Sciatic nerve (tissue), 2 donors: Measurements from ENCODE around the gene FZD7. TPM values are rescaled to one million over a fixed set of nuclear protein-coding genes. Genes with fewer than 3 reads are reported as not detected.

Source experiments
- ATAC-seq: fragments of 200-7000 bp; cut with Tn5 transposase; one replicate; pipeline ENCODE4 v1.9.1; 2020; ENCODE audit warnings: mild to moderate bottlenecking, moderate library complexity
- DNase-seq: peaks from one replicate; pipeline ENCODE4 v3.0.0-alpha.2; 2020; ENCODE audit warnings: low spot score
- intact Hi-C: fragments of 100-400 bp; cut with DNase I; formaldehyde crosslinking; loops from one replicate; pipeline ENCODE4 v1.14.2; 2022
- total RNA-seq: library from RNA; stranded (reverse); fragmentation: NEBNext Ultra II Directional; extraction: Animal tissue kit (Norgen Biotek cat#: 25700); gene quantifications from one replicate; pipeline ENCODE4 v1.2.1, GENCODE V29; 2021
- donor health status: DM: no; HTN: no; CAD: no.
- donor health status: DM: no; HTN: no; CAD: no.

Gene FZD7
- total RNA-seq, 1 donor from 2014 or later, result 13.0 TPM

- intact Hi-C loops, result no loop called here
- DNase-seq, result no peak
- peak; percentile 59 for ATAC-seq
Measured at GRCh38 chr2:202009019-202009481, 24.6 kb upstream of the FZD7 start.

DNA sequence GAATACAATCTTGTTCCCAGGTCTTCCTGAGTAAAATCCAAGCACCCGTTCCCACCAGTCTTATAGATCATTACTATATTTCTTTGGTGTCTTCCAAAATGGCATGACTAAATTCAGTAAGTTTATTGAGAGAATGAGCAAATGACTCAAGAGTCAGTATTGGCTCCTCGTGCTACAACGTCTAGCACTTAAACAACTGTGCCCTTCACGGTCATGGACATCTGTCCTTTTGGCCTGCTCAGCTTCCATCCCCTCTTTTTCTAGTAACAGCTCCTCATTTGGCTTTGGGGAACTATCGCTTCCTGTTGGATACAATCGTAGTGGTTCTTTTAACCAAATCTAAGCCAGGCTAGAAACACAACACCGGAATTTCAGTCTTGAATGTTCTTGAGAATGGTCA is 24.1 kb upstream of the FZD7 start:
- no peak for ATAC-seq
- DNase-seq, result no peak

GRCh38 chr2:202014318-202014717 is 19.3 kb upstream of the FZD7 start:
- DNase-seq, result no peak
- ATAC-seq, result no peak
- intact Hi-C loops, result no loop called here

More for the DNA sequence above, 24.1 kb upstream of the FZD7 start:
- intact Hi-C loops, result no loop called here

DNA sequence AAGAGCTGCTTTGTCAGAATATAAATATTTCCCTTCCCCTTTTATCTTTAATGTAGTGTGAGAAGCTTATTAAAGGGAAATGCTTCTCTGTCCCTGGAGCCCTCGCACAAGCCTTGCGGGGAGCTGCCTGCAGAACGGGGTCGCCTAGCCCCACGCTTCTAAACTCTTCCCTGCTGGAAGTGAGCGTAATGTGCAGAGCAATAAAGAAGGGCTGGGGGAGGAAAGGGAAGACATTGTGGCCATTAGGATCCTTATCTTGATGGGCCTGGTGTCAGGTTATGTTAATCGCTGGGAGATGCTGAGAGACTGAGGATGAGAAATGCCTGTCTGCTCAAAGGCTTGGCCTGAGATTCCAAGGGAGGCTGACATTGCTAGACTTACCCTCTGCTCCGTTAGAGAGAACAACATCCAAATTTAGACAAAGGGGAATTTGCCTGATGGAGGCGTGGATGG is 18.9 kb upstream of the FZD7 start:
- DNase-seq (no peak), ATAC-seq (no peak)
- intact Hi-C loops, result no loop called here

DNA sequence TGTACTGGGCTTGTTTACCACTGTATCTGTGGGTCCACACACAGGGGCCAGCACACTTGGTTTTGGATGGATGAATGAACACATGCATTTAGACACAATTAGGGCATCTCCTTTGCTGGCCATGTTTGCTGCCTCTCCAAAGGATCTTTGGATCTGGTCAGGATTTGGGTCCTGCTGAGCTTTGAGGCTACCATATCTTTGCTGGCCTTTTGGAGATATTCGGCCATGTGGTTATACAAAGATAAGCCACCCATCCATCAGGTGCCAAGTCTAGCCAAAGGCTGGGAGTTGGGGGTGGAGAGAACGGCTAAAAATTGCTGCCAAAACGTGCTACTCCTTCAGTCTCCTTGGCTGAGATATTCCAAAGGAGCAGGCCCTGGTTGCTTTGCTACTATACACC is 18.2 kb upstream of the FZD7 start:
- ATAC-seq (no peak), DNase-seq (no peak)
- intact Hi-C loops, result no loop called here

DNA sequence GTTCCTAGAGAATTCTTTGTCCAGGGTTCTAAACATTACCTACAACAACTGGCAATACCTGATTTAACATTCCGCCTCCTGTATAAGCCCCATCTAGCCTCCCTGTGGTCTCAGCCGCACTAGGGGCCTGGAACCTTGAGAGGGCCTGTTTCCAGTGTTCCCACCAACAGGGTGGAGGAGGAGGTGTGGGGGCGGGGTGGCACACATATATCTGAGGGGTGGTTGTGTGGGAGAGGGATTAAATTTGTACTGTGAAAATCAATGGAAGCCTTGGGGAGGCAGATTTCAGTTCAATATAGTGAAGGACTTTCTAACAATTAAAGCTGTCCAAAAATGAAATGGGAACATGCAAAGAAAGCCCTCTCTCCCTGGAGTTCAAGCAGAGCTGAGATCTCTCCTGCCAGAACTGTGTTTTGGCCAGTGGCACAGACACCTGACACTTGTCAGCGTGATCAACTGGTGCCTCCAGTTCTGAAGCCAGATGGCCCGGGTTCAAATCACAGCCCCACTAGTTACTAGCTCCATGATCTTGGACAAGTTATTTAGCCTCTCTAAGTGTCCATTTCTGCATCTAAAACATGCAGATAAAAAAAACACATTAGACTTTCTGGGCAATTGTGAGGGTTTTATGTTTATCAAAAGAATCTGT is 17.0 kb upstream of the FZD7 start:
- ATAC-seq, result no peak
- intact Hi-C loops, result no loop called here
- no peak for DNase-seq

DNA sequence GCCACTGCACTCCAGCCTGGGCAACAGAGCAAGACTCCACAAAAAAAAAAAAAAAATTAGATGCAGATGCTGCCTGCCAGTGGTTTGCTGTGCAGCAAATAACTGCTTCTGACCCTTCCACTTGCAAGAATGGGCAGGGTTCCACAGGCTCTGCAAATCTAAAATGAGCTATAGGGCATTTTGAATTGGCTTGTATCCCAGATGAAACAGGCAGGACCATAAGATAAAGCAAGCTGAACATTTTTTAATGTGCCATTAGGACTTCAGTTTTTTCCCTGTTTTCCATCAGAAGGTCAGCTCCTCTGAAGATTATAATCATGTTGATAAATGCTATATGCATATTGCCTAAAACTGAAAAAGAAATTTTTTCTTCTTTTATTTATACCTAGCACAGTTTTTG is 15.7 kb upstream of the FZD7 start:
- DNase-seq (no peak), ATAC-seq (no peak)
- intact Hi-C loops, result no loop called here

GRCh38 chr2:202018950-202019349 is 14.7 kb upstream of the FZD7 start:
- intact Hi-C loops, result no loop called here
- no peak for DNase-seq
- ATAC-seq, result no peak

DNA sequence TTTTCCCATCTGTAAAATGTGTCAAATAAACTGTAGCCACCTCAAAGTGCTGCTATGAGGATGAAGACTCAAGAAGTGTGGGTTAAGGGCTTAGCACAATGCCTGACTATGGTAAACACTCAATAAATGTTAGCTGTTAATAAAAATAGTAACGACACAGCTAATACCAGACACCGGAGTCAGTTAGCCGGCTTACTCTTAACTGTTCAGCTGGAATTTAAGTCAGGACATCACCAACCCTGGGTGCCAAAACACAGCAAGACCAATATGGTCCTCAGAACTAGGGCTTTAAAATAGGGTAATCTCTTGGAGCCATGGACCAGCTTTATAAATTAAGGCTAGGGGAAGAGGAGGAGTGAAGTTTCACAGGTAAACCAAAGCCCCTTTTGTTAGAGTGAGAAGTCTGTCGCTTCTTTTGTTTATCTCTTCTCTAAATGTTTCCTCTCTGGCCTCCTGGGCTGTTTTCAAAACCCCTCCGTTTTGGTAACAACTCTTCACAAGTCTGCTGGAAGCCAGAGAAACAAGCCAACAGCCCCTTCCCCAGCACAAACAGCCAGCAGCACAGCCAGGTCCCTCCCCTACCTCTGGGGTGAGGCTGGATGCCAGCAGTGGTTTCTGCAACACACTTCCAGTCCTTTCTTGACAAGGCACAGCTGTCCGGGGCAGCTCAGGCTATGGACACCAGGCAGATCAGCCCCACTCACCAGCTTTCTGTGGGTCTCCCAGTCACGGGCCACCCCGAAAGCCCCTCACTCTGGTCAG is 13.8 kb upstream of the FZD7 start:
- intact Hi-C loops, result no loop called here
- ATAC-seq (no peak), DNase-seq (no peak)

- DNase-seq, result no peak
- intact Hi-C loops, result no loop called here
- ATAC-seq, result no peak
Measured at GRCh38 chr2:202022755-202023154, 10.9 kb upstream of the FZD7 start.

DNA sequence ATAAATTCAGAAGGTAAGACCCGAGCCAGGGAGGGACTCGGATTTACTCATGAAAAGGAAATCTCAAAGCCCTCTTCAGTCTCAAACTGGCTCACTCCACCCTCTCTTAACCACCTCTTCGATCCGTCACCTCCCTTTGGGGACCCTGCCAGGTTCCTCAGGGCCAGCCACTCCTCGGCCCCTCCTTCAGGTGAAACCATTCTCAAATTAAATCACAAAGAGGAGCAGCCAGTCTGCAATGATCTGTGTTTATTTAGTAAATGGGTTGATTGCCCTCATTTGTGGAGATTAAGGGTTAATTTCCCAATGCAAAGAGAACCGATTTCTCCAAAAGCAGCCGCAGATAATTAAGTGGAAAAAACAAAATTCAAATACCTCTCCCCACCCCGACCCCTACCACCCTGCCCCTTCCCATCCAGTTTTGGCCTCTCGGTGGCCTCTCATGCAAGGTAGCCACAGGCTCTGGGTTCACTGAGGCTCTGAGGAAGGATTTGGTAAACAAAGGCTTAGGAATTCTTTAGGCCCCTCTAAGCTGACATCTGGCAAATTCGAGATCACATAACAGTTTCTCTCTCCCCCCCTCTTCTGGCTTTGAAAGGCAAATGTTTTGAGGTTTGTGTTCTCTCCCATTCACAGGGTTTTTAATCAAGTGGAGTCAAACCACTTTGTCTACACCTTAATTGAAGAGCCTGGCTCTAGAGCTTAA is 10.3 kb upstream of the FZD7 start:
- ATAC-seq (no peak), DNase-seq (no peak)
- intact Hi-C loops, result no loop called here

DNA sequence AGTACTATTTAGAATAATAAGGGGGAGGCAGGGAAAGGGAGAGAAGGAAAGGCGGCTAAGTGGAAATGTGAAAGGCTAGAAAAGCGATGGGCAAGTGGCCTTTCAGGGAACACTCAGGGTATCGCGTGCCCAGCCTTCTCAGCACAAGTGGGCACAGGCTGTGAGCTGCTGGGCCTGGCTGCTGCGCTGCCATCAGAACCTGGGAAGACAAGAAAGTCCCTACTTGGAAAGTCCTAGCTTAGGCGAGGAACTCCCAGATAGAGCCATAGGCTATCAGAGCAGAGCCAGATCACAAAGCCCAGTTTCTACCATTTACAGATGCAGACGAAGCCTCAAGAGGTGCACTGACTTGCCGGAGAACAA is 9.8 kb upstream of the FZD7 start:
- no peak for ATAC-seq
- DNase-seq, result no peak
- intact Hi-C loops, result no loop called here

- intact Hi-C loops, result no loop called here
- no peak for DNase-seq
- no peak for ATAC-seq
Measured at GRCh38 chr2:202024871-202025270, 8.8 kb upstream of the FZD7 start.

GRCh38 chr2:202025816-202026215 is 7.8 kb upstream of the FZD7 start:
- ATAC-seq (no peak), DNase-seq (no peak)
- intact Hi-C loops, result no loop called here

GRCh38 chr2:202026507-202026906 is 7.1 kb upstream of the FZD7 start:
- intact Hi-C loops, result no loop called here
- DNase-seq, result no peak
- no peak for ATAC-seq

DNA sequence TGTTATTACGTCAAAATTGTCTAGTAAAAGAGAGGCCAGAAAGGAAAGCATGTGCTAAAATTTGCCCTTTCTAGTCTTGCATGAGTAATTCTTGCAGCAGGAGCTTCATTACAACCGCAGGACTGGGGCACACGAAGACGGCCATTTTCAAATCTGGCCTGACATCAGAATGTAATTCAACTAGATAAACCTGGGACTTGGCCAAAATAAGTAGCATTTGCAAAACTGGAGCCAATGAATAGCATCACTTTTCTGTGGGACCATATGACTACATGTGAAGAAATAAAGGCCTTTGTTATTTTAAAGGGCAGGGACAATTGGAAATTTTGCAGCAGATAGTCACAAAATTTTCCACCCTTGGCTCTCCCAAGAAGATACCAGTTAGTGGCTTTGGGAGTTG is 3.0 kb upstream of the FZD7 start:
- intact Hi-C loops, result no loop called here
- ATAC-seq, result no peak
- DNase-seq, result no peak

DNA sequence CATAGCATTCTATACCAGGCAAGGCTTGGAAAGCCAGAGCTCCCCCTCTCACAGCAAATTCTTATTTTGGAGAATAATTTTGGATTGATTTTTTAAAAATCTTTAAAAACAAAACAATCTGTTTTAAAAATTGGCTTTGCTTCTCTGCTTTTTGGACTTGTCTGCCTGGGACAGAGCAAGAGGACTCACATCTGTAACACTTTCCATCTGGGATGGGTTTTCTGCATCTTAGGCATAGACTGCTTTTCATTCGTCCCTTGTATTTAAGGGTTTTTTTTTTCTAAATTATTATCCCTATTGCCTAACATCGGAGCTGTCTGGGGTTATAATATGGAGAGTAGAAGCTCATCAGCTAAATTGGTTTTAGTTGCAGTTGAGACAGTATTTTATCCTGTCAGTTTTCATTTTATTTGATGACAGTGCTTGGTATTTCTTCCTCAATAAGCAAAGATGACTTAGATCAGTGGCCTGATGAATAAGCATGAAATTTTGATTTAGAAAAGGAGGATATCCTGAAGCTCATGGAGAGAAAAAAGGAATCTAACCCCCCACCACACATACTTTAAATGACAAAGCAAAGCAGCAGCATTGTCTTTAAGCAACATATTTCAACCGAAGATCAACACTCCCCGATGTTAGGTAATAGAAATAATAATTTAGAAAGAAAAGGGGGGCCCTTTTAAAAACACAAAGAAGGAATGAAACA is 2.3 kb upstream of the FZD7 start:
- DNase-seq (no peak), ATAC-seq (no peak)
- intact Hi-C loops, result no loop called here

- DNase-seq, result peak; percentile 81
- peak; percentile 78 for ATAC-seq
- intact Hi-C loops, result no loop called here
Measured at GRCh38 chr2:202032846-202033316, 774 bp upstream of the FZD7 start.

DNA sequence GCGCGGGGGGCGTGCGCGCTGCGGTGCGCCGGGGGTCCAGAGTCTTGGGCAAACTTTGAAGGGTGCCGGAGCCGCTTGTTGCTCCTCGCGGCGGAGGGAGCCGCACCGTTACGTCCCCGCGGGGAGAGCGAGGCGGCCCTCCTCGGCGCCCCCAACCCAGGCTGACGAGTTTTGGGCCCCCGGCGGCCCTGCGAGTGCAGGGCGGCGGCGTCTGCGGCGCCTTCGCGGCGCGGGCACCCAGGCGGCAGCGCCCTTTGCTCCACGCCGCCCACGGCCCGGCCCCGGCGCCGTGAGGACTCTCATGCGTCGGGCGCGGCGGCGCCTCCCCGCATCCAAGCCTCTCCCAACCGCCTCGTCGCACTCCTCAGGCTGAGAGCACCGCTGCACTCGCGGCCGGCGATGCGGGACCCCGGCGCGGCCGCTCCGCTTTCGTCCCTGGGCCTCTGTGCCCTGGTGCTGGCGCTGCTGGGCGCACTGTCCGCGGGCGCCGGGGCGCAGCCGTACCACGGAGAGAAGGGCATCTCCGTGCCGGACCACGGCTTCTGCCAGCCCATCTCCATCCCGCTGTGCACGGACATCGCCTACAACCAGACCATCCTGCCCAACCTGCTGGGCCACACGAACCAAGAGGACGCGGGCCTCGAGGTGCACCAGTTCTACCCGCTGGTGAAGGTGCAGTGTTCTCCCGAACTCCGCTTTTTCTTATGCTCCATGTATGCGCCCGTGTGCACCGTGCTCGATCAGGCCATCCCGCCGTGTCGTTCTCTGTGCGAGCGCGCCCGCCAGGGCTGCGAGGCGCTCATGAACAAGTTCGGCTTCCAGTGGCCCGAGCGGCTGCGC is 814 bp downstream of the FZD7 start:
- intact Hi-C loops, result no loop called here
- ATAC-seq, result no peak
- DNase-seq, result peak; percentile 67
